GM13976 (cell line): ENCODE measurements around the gene XCL2.

Source experiments
- DNase-seq: peaks from one replicate; pipeline ENCODE4 v3.0.0; 2012; ENCODE audit warnings: low spot score
- CTCF ChIP-seq: IDR thresholded peaks from 2 replicates; pipeline ENCODE4 v1.5.1; 2012; ENCODE audit warnings: borderline replicate concordance, mild to moderate bottlenecking; ENCODE audit not compliant: insufficient read depth; ENCODE audit errors: extremely low read depth, missing control alignments, control extremely low read depth
- in situ Hi-C: fragments of 300-500 bp; cut with MboI; formaldehyde crosslinking; loops from one replicate; pipeline ENCODE4 v1.12.0; 2022; ENCODE audit warnings: low sequenced_read_pairs, mixed read lengths, inconsistent platforms; ENCODE audit not compliant: unreplicated experiment

Gene XCL2

GRCh38 chr1:168497376-168497950, 46.3 kb downstream of the XCL2 start:
- no peak for TF ChIP-seq CTCF
- DNase-seq = no peak
- in situ Hi-C loops = no loop called here

GRCh38 chr1:168491527-168492164, 52.2 kb downstream of the XCL2 start:
- in situ Hi-C loops = no loop called here
- no peak for TF ChIP-seq CTCF
- DNase-seq = no peak
